ENCODE results near the gene MUC5AC.

The MUC5AC gene

DNA sequence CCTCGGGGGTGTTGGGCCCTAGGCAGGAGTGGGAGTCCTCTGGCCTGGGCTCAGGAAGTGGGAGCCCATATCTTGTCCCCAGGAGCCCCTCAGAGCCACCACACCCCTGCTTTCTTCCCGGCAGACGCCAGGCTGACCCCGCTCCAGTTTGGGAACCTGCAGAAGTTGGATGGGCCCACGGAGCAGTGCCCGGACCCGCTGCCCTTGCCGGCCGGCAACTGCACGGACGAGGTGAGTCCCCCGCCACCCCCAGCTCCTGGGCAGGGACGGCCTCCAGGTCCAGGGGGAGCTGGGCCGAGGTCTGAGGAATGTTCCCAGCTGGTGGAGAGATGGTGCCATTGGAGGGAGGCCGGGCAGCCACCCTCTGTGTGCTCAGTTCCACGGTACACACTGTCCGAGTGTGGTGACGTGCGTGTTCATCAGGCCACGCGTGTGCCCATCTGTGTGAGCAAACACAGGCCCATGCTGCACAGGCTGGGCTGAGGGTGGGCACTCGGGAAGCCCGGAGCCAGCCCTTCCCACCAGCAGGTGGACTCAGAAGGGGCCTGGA is 69.9 kb downstream of the MUC5AC start:
- no peak for DNase-seq

DNA sequence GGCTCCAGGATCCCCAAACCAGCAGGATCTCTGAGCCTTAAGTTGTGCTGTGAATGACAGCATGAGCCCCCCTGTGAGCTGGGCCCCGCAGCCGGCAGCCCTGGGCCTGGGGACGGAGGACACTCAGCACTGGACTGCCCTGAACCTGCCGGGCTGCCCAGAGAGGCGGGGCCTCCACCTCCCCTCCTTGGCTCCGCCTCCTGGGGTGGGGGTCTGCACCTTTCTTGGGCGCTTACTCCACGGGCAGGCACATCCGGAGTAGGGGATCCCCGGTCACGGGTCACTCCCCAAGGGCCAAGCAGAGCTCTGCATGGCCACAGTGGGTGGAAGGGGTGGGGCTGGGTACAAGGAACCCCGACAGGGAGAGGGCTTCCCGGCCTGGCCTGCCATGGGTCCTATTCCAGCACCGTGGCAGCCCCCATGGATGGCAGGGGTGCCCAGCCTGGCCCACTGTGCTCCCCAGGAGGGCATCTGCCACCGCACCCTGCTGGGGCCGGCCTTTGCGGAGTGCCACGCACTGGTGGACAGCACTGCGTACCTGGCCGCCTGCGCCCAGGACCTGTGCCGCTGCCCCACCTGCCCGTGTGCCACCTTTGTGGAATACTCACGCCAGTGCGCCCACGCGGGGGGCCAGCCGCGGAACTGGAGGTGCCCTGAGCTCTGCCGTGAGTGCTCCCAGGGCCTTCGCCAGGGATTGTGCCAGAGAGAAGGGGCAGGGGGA is 70.5 kb downstream of the MUC5AC start:
- DNase-seq, result no peak

- DNase-seq, result no peak
Observed at GRCh38 chr11:1228921-1229451, 71.2 kb downstream of the MUC5AC start.

GRCh38 chr11:1229471-1230120 is 71.8 kb downstream of the MUC5AC start:
- no peak for DNase-seq

- no peak for DNase-seq
Observed at GRCh38 chr11:1230121-1230455, 72.3 kb downstream of the MUC5AC start.

DNA sequence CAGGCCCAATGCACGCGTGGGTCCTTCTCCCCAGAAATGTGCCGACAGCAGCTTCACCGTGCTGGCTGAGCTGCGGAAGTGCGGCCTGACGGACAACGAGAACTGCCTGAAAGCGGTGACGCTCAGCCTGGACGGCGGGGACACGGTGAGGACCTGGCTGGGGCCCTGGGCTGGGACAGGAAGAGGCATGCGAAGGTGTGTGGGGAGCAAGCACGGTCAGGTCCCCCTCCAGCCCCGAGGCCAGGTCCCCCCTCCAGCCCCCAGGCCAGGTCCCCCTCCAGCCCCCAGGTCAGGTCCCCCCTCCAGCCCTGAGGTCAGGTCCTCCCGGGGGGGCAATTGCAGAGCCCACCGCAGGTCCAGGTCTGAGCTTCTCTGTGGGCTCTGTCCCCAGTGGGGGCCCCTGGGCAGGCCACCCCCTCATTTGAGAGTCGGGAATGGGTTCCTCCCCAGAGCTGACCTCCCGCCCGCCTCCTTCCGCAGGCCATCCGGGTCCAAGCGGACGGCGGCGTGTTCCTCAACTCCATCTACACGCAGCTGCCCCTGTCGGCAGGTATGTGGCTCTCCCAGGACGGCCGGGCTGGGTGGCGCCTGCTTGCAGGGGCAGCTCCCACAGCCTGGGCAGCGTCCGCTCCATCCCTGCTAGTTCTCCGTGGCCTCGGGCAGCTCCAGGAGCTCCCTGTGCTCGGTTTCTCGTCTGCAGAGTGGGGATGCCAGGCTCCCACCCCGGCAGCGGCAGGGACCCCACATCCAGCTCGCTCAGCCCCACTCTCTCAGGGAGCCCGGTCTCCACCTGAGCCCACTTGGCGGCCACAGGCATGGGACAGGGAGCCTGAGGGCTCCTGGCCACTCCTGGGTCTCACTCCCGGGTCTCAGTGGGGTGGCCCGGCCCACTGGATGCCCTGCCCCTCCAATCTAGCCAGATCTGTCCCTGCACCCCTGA is 73.0 kb downstream of the MUC5AC start:
- DNase-seq, result no peak

GRCh38 chr11:1231396-1232020 is 73.8 kb downstream of the MUC5AC start:
- DNase-seq, result no peak

DNA sequence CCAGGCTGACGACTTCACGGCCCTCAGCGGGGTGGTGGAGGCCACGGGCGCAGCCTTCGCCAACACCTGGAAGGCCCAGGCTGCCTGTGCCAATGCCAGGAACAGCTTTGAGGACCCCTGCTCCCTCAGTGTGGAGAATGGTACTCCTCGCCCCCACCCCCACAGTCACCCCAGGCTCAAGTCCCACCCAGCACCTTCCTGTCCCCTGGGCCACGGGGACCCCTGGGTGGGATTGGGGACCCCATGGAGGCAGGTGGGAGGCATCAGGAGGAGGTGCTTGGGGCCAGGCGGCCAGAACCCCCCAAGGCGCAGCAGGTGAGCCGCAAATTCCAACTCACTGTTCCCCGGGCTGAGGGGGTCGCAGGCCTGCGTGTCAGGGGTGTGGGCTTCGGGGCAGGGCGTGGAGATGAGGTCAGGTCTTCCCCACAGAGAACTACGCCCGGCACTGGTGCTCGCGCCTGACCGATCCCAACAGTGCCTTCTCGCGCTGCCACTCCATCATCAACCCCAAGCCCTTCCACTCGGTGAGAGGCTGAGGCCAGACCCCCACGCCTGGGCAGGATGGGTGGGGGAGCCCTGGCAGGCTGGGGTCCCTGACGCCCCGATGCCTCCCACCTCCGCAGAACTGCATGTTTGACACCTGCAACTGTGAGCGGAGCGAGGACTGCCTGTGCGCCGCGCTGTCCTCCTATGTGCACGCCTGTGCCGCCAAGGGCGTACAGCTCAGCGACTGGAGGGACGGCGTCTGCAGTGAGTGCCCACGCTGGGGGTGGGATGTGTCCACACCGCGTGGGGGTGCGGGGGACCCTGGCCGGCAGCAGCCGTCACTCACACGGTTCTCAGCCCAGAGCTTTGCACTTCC is 74.5 kb downstream of the MUC5AC start:
- no peak for DNase-seq

- no peak for DNase-seq
Observed at GRCh38 chr11:1232883-1233321, 75.1 kb downstream of the MUC5AC start.

DNA sequence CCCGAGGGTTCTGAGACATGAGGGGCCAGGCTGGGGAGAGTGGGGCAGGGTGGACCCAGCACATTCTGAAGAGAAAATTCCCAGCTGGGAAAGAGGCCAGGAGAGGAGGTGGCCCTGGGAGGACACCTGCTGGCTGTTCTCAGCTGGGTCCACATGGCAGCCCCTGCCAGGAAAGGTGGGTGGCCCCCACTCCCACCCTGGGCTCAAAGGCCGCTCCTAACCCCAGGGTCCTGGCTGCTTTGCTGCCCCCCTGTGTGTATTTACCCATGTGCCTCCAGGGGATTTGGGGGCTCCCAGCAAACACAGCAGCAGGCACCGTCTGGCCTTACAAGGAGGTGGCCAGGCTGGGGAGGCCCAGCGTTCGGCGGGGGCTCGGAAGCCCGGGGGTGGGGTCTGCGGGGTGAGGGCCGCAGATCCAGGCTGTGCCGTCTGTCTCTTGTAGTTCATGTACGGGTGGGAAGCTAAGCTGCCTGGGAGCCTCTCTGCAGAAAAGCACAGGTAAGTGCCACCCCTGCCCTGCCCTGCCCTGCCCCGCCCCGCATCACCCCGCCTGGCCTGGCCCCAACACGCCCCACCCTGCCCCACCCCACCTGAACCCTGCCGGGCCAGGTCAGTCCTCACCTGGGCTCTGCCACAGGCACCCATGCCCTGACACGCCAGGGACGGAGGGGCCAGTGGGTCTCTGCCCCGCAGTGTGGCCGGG is 75.7 kb downstream of the MUC5AC start:
- DNase-seq, result no peak

DNA sequence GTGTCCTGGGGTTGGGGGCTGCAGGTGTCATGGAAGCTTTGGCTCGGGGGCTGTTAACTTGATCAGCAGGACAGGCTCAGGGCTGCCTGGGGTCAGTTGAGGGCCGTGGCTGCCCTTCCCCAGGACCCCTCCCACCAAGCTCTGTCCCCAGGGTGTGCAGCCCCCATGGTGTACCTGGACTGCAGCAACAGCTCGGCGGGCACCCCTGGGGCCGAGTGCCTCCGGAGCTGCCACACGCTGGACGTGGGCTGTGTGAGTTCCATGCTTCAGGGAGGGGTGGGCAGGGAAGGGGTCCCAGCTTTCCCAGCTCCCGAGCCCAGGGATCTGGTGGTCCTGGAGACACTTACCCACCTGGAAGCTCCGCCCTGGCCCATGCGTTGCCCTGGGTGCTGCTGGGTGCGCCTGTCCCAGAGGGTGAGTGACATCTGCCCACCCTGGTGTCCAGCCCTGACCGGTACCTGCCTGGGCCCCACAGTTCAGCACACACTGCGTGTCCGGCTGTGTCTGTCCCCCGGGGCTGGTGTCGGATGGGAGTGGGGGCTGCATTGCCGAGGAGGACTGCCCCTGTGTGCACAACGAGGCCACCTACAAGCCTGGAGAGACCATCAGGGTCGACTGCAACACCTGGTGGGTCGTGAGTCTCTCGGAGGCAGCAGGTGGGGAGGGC is 76.4 kb downstream of the MUC5AC start:
- no peak for DNase-seq

DNA sequence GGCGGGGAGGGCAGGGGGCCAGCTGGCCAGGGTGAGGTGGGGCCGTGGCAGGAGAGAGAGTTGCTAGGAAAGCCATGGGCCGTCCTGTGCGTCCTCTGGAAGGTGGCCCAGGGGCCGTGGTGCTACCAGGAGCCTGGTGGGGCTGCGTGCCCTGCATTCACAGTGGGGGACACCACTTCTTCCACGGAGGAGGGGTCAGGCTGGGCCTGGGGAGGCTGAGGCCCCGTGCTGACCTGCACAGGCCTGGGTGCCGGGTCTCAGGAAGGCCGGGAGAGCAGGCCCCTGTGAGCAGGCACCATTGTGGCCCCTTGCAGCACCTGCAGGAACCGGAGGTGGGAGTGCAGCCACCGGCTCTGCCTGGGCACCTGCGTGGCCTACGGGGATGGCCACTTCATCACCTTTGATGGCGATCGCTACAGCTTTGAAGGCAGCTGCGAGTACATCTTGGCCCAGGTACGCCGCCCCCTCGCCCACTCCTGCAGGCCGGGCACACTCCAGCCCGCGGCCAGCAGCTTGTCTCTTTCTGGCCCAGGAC is 77.1 kb downstream of the MUC5AC start:
- DNase-seq, result no peak

- DNase-seq, result no peak
Observed at GRCh38 chr11:1235306-1235900, 77.7 kb downstream of the MUC5AC start.

GRCh38 chr11:1235901-1236315 is 78.2 kb downstream of the MUC5AC start:
- DNase-seq, result no peak

GRCh38 chr11:1236316-1237127 is 78.8 kb downstream of the MUC5AC start:
- no peak for DNase-seq

- DNase-seq, result no peak
Observed at GRCh38 chr11:1237128-1237580, 79.4 kb downstream of the MUC5AC start.

DNA sequence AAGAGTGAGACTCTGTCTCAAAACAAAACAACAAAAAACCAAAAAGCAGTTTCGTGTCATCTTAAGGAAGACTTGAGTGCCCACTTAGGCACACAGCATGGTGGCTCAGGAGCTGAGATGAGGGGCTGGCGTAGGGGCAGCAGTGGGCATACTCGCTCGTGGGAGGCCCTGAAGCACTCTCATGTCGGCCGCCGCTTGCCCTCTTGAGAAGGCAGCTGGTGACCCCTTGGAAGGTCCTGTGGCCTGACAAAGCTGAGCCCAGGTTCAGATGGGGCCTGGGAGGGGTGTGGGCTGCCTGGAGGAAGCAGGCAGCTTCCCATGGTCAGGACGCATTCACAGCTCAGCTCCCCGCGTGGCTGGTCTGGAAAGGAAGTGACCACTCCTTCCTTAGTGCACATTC is 80.1 kb downstream of the MUC5AC start:
- DNase-seq, result no peak

DNA sequence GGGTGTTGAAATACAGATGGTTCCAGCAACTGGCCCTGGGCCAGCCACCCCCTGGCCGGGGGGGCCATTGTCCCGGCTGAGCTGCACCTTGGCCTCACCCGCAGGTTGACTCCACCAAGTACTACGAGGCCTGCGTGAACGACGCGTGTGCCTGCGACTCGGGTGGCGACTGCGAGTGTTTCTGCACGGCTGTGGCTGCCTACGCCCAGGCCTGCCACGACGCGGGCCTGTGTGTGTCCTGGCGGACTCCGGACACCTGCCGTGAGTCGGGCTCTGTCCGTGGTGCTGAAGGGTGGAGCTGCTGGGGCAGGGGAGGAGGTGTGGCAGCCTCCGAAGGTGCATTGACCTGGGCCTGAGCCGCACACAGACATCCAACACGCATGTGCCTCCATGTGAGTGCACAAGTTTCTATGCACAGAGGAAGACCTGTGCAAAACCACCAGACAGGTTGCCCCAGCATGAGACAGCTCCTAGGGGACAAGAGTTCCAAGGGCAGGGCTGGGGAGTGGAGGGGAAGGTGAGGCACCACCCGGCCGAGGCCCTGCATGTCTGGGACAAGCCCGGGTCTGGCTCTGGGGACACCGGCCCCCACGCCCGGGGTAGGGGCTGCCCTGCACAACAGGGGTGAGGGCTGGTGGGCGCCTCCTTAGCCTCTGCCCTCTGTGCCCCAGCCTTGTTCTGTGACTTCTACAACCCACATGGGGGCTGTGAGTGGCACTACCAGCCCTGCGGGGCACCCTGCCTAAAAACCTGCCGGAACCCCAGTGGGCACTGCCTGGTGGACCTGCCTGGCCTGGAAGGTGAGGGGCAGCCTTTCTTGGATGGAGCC is 81.2 kb downstream of the MUC5AC start:
- DNase-seq, result no peak
